Keratinocyte (primary cell): ENCODE measurements around the gene SERTAD2. TPM values are rescaled to one million over a fixed set of nuclear protein-coding genes. Genes with fewer than 3 reads are reported as not detected.

Source experiments
- DNase-seq: peaks from one replicate; pipeline ENCODE4 v3.0.0-alpha.2; 2011; ENCODE audit warnings: low read depth, missing footprints, low spot score
- FAIRE-seq: peaks from 2 replicates; lab custom pipeline; 2011; peaks lifted over from hg19 to GRCh38; lab: Jason Lieb, UNC
- H2AFZ ChIP-seq: 2 replicates; pipeline ENCODE4 v1.6.0; 2012; ENCODE audit warnings: low read length, control low read depth, inconsistent platforms; ENCODE audit not compliant: control insufficient read depth
- H3K27ac ChIP-seq: 2 replicates; pipeline ENCODE4 v1.5.1; 2011; ENCODE audit warnings: low read length; ENCODE audit not compliant: control insufficient read depth, insufficient read depth
- H3K27me3 ChIP-seq: 3 replicates; pipeline ENCODE4 v1.6.0; 2011; ENCODE audit warnings: low read length; ENCODE audit not compliant: control insufficient read depth, insufficient read depth; ENCODE audit errors: extremely low read depth
- H3K36me3 ChIP-seq, 2 experiments: 2 replicates in 1 of 2; 3 replicates in 1 of 2; pipeline ENCODE4 v1.5.1; 2011; ENCODE audit warnings: low read length in 2 of 2, mild to moderate bottlenecking in 1 of 2; ENCODE audit not compliant: control insufficient read depth in 2 of 2, insufficient read depth in 2 of 2; ENCODE audit errors: extremely low read depth in 1 of 2
- H3K4me1 ChIP-seq: 3 replicates; pipeline ENCODE4 v1.5.1; 2011; ENCODE audit warnings: low read length; ENCODE audit not compliant: control insufficient read depth, insufficient read depth; ENCODE audit errors: extremely low read depth
- H3K4me2 ChIP-seq: 3 replicates; pipeline ENCODE4 v1.6.0; 2011; ENCODE audit warnings: low read depth, low read length; ENCODE audit not compliant: control insufficient read depth, insufficient read depth; ENCODE audit errors: extremely low read depth
- H3K4me3 ChIP-seq, 3 experiments: fragments of 200-600 bp in 1 of 3; sonication (generic) in 1 of 3; 2 replicates in 2 of 3; 3 replicates in 1 of 3; pipeline ENCODE4 v1.5.1; 2011 to 2016; ENCODE audit warnings: low read length in 3 of 3, mild to moderate bottlenecking in 3 of 3, control low read depth in 2 of 3, inconsistent platforms in 1 of 3, low read depth in 1 of 3, mixed read lengths in 1 of 3, mixed run types in 1 of 3, moderate library complexity in 1 of 3; ENCODE audit not compliant: control insufficient read depth in 2 of 3, insufficient read depth in 2 of 3; ENCODE audit errors: extremely low read depth in 1 of 3
- H3K79me2 ChIP-seq: 2 replicates; pipeline ENCODE4 v1.6.0; 2012; ENCODE audit warnings: low read length; ENCODE audit not compliant: control insufficient read depth, insufficient read depth
- H3K9ac ChIP-seq: 3 replicates; pipeline ENCODE4 v1.6.0; 2011; ENCODE audit warnings: low read length; ENCODE audit not compliant: control insufficient read depth, insufficient read depth; ENCODE audit errors: extremely low read depth
- H3K9me1 ChIP-seq: 3 replicates; pipeline ENCODE4 v1.6.0; 2011; ENCODE audit warnings: low read length; ENCODE audit not compliant: control insufficient read depth, insufficient read depth; ENCODE audit errors: extremely low read depth
- H3K9me3 ChIP-seq: 2 replicates; pipeline ENCODE4 v1.5.1; 2012; ENCODE audit warnings: low read depth, low read length; ENCODE audit not compliant: control insufficient read depth
- H4K20me1 ChIP-seq: 3 replicates; pipeline ENCODE4 v1.6.0; 2011; ENCODE audit warnings: low read length; ENCODE audit not compliant: control insufficient read depth, insufficient read depth; ENCODE audit errors: extremely low read depth
- CTCF ChIP-seq, 3 experiments: IDR thresholded peaks in 1 of 3; conservative IDR thresholded peaks in 1 of 3; optimal IDR thresholded peaks in 1 of 3; 2 replicates in 2 of 3; 3 replicates in 1 of 3; pipeline versions ENCODE3 to v1.5.1; 2011; ENCODE audit warnings: low read length in 3 of 3, mild to moderate bottlenecking in 3 of 3, moderate library complexity in 2 of 3, control low read depth in 1 of 3, inconsistent platforms in 1 of 3; ENCODE audit not compliant: insufficient read depth in 2 of 3; ENCODE audit errors: extremely low read depth in 1 of 3
- EZH2 ChIP-seq: IDR thresholded peaks from one replicate; pipeline ENCODE4 v1.6.1; 2012; ENCODE audit warnings: inconsistent platforms, mild to moderate bottlenecking, low read length, moderate library complexity
- dilution Hi-C: fragments of 300-500 bp; cut with MboI; formaldehyde crosslinking; loops from one replicate; pipeline ENCODE4 v1.7.0; 2020; ENCODE audit warnings: low sequenced_read_pairs; ENCODE audit not compliant: extremely low pct_ligation_motif_present
- polyA plus RNA-seq, 5 experiments: library from polyadenylated mRNA; depleted of rRNA in 3 of 5; stranded (reverse) in 3 of 5; stranded (forward) in 1 of 5; unstranded in 1 of 5; fragments of >200 nt; gene quantifications; 1 replicate in 1 of 5; 2 replicates in 3 of 5; 3 replicates in 1 of 5; pipeline versions ENCODE4 v1.2.1 to v1.2.3, GENCODE V29; 2011 to 2012; ENCODE audit warnings: missing spikeins in 2 of 5, low read depth in 1 of 5, low replicate concordance in 1 of 5

Gene SERTAD2
- polyA plus RNA-seq, 1 donor (not counting 4 experiments of a cell fraction or from before 2014, with no cell fraction given): 13.1 TPM

DNA sequence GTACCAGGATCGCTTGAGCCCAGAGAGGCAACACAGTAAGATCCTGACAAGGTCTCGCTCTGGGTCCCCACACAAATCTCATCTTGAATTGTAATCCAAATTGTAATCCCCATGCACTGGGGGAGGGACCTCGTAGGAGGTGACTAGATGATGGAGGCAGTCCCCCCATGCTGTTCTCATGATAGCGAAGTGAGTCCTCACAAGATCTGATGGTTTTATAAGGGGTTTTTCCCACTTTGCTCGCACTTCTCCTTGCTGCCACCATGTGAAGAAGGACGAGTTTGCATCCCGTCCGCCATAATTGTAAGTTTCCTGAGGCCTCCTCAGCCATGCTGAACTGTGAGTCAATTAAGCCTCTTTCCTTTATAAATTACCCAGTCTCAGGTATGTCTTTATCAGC, 46.0 kb upstream of the SERTAD2 start:
- dilution Hi-C loops: no loop called here
- Histone ChIP-seq H3K9ac (no peak overlapping the region), H3K4me1 (peaks cover 8% of the 10 kb centered on the region), H3K79me2 (no peaks in the 10 kb centered on the region), H3K27ac (no peak overlapping the region), H3K9me1 (no peaks in the 10 kb centered on the region), H4K20me1 (no peaks in the 10 kb centered on the region), H3K27me3 (no peaks in the 10 kb centered on the region), H3K4me2 (no peak overlapping the region), H2AFZ (no peak overlapping the region), H3K36me3 (peaks cover 0 to 1% of the 10 kb centered on the region in 2 experiments), H3K9me3 (no peaks in the 10 kb centered on the region), H3K4me3 (no peak overlapping the region)
- FAIRE-seq: no peak
- no peak for DNase-seq
- TF ChIP-seq CTCF (optimal IDR thresholded peaks at IDR 0.05 in 1 of 3, IDR thresholded peaks at IDR 0.05 in 1 of 3, conservative IDR thresholded peaks at IDR 0.05 in 1 of 3; ENCODE audit: extremely low read depth in 1 of 3, insufficient read depth in 2 of 3, low read length in 3 of 3): no peak
- TF ChIP-seq EZH2: no peak

GRCh38 chr2:64698668-64699444, 45.1 kb upstream of the SERTAD2 start:
- Histone ChIP-seq H3K4me2 (no peak overlapping the region), H3K79me2 (no peaks in the 10 kb centered on the region), H3K9me1 (no peaks in the 10 kb centered on the region), H3K27ac (peak overlapping the region; percentile 44), H3K36me3 (peaks cover 0 to 1% of the 10 kb centered on the region in 2 experiments), H4K20me1 (no peaks in the 10 kb centered on the region), H3K27me3 (no peaks in the 10 kb centered on the region), H3K9ac (no peak overlapping the region), H2AFZ (no peak overlapping the region), H3K4me1 (peaks cover 8% of the 10 kb centered on the region), H3K9me3 (no peaks in the 10 kb centered on the region), H3K4me3 (no peak overlapping the region)
- DNase-seq (peak; percentile 7), FAIRE-seq (peak; percentile 68)
- dilution Hi-C loops: no loop called here
- TF ChIP-seq EZH2 (no peak), CTCF (optimal IDR thresholded peaks at IDR 0.05 in 1 of 3, IDR thresholded peaks at IDR 0.05 in 1 of 3, conservative IDR thresholded peaks at IDR 0.05 in 1 of 3; ENCODE audit: extremely low read depth in 1 of 3, insufficient read depth in 2 of 3, low read length in 3 of 3) (no peak)
